ENCODE measurements around the gene RNF150. TPM values are rescaled to one million over a fixed set of nuclear protein-coding genes. Genes with fewer than 3 reads are reported as not detected.
"Not testable (repeated sequence)": the region's sequence is repeated elsewhere in the genome, so short reads cannot be mapped to it uniquely, and the experiment has no call there.

RNF150 gene
- total RNA-seq, 4 donors from 2014 or later = 0.65 to 4.8 (median 1.7) TPM

GRCh38 chr4:141054446-141054845, 78.8 kb downstream of the RNF150 start:
- WGBS, 2 donors = 89 to 91% methylated on average over 2 of the region's 2 CpGs
- TF ChIP-seq POLR2A (IDR thresholded peaks at IDR 0.05) (no peak), CTCF (IDR thresholded peaks at IDR 0.05) (no peak)
- DNase-seq (ENCODE audit: low spot score in 2 of 2) = no peak
- no peak overlapping the region for H3K4me3 ChIP-seq (ENCODE audit: low read depth, poor library complexity, severe bottlenecking)
- intact Hi-C loops (cut with DNase I; ENCODE audit: low total_unique reads) = no loop called here

GRCh38 chr4:141050999-141051398, 82.3 kb downstream of the RNF150 start:
- 93 to 100% methylated on average over 1 of the region's 1 CpG for WGBS, 2 donors
- H3K4me3 ChIP-seq (ENCODE audit: low read depth, poor library complexity, severe bottlenecking); DNase-seq (ENCODE audit: low spot score in 2 of 2); intact Hi-C loops (cut with DNase I; ENCODE audit: low total_unique reads): not testable (repeated sequence)

- no peak for TF ChIP-seq POLR2A (IDR thresholded peaks at IDR 0.05)
- no peak for TF ChIP-seq CTCF (IDR thresholded peaks at IDR 0.05)
- no peak for DNase-seq (ENCODE audit: low spot score in 2 of 2)
- WGBS, 2 donors = 30 to 44% methylated on average over 7 of the region's 7 CpGs
These were observed 85.9 kb downstream of the RNF150 start for GRCh38 chr4:141047228-141047884.

GRCh38 chr4:141046255-141046654, 87.0 kb downstream of the RNF150 start:
- WGBS, 2 donors = 21% methylated on average over 3 of the region's 3 CpGs

More at GRCh38 chr4:141047228-141047884, 85.9 kb downstream of the RNF150 start:
- no peak overlapping the region for H3K4me3 ChIP-seq (ENCODE audit: low read depth, poor library complexity, severe bottlenecking)
- intact Hi-C loops (cut with DNase I; ENCODE audit: low total_unique reads) = no loop called here

GRCh38 chr4:141045848-141046247, 87.4 kb downstream of the RNF150 start:
- 70 to 76% methylated on average over 4 of the region's 4 CpGs for WGBS, 2 donors
- DNase-seq (ENCODE audit: low spot score in 2 of 2) = no peak
- TF ChIP-seq POLR2A (IDR thresholded peaks at IDR 0.05) (no peak), CTCF (IDR thresholded peaks at IDR 0.05) (no peak)
- intact Hi-C loops (cut with DNase I; ENCODE audit: low total_unique reads) = no loop called here
- H3K4me3 ChIP-seq (ENCODE audit: low read depth, poor library complexity, severe bottlenecking) = no peak overlapping the region

More at GRCh38 chr4:141046255-141046654, 87.0 kb downstream of the RNF150 start:
- DNase-seq (ENCODE audit: low spot score in 2 of 2) = no peak
- intact Hi-C loops (cut with DNase I; ENCODE audit: low total_unique reads) = no loop called here
- no peak overlapping the region for H3K4me3 ChIP-seq (ENCODE audit: low read depth, poor library complexity, severe bottlenecking)
- TF ChIP-seq POLR2A (IDR thresholded peaks at IDR 0.05) = no peak

DNA sequence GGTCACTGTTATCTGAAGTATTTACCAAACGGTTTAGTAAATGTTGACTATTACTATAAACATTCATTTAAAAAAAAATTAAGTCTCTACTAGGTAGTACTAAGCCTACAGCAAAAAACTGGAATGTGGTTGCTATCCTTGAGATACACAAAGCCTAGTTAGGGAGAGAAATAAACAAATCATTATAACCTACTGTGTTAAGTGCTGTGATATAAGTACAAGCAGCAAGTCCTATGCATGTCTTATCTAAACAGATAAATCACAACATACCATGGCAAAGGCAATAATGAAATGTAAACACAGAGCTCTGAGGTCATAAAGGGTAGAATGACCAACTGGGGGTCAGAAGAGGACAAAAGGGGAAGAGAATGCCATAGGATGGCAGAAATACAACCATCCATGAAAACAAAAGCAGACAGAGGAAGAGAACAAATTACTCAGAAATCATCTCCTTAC, 92.2 kb downstream of the RNF150 start:
- H3K4me3 ChIP-seq (ENCODE audit: low read depth, poor library complexity, severe bottlenecking) = no peak overlapping the region
- 51 to 65% methylated on average over 1 of the region's 1 CpG for WGBS, 2 donors
- no peak for TF ChIP-seq POLR2A (IDR thresholded peaks at IDR 0.05)
- no peak for DNase-seq (ENCODE audit: low spot score in 2 of 2)
- intact Hi-C loops (cut with DNase I; ENCODE audit: low total_unique reads) = no loop called here

DNA sequence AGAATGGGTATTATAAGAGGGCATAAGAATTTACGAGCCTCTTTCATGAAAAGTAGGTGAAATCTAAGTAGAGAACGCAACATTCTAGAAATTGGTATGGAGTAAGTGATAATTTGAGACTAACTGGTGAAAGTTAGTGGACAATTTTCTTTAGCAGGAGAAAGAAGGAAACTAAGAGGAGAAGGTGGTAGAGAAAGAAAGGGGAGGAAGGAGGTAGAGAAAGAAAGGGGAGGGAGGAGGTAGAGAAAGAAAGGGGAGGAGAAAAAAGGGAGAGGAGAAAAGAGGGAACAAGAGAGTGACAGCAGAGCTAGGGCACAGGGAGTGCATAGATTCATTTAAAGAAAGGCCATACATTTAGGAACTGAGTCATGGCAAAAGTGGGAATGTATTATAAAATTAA, 94.1 kb downstream of the RNF150 start:
- no peak for TF ChIP-seq CTCF (IDR thresholded peaks at IDR 0.05)
- TF ChIP-seq POLR2A (IDR thresholded peaks at IDR 0.05) = no peak
- H3K4me3 ChIP-seq (ENCODE audit: low read depth, poor library complexity, severe bottlenecking) = no peak overlapping the region
- DNase-seq (ENCODE audit: low spot score in 2 of 2) = no peak
- intact Hi-C loops (cut with DNase I; ENCODE audit: low total_unique reads) = no loop called here
- WGBS, 2 donors = 92 to 98% methylated on average over 2 of the region's 2 CpGs
